IMR-90 (cell line): Measurements from ENCODE around the gene MAP7. TPM values are rescaled to one million over a fixed set of nuclear protein-coding genes. Genes with fewer than 3 reads are reported as not detected.
"Not testable (repeated sequence)": the region's sequence is repeated elsewhere in the genome, so short reads cannot be mapped to it uniquely, and the experiment has no call there.

Experiments used
- ATAC-seq: fragments of 200-7000 bp; cut with Tn5 transposase; 2 replicates; pipeline ENCODE4 v1.9.1; 2020; ENCODE audit warnings: low read depth, mild to moderate bottlenecking, moderate library complexity
- BruUV-seq: library from RNA; stranded (reverse); fragments of 400-500 nt; replicated peaks from 2 replicates; lab custom pipeline; 2021; lab: Mats Ljungman, UMichigan
- CTCF ChIA-PET: fragments of 300-600 bp; formaldehyde crosslinking; extraction: SDS; loops from one replicate; lab custom pipeline; 2021; ENCODE audit warnings: antibody characterized with exemption; lab: Yijun Ruan, JAX
- POLR2A ChIA-PET: fragments of 300-600 bp; sonication (Branson Sonifier 250); formaldehyde crosslinking; loops from one replicate; lab custom pipeline; 2022; ENCODE audit warnings: antibody characterized with exemption; ENCODE audit not compliant: unreplicated experiment; lab: Charles Lee
- DNase-seq: peaks from one replicate; pipeline ENCODE4 v3.0.0; 2013
- H2AFZ ChIP-seq: replicated peaks from 2 replicates; pipeline ENCODE3; 2013; ENCODE audit warnings: low read length, mild to moderate bottlenecking; ENCODE audit not compliant: poor library complexity
- H2AK5ac ChIP-seq: 2 replicates; pipeline ENCODE4 v1.6.1; 2013; ENCODE audit warnings: low read depth, low read length, inconsistent platforms
- H2AK9ac ChIP-seq: replicated peaks from 2 replicates; pipeline ENCODE3; 2013; ENCODE audit warnings: mild to moderate bottlenecking, low read depth, low read length, moderate library complexity; ENCODE audit not compliant: poor library complexity
- H2BK120ac ChIP-seq: 2 replicates; pipeline ENCODE4 v1.6.1; 2013; ENCODE audit warnings: low read depth, low read length, inconsistent platforms
- H2BK15ac ChIP-seq: 3 replicates; pipeline ENCODE4 v1.6.1; 2013; ENCODE audit warnings: low read depth, low read length, inconsistent platforms
- H2BK20ac ChIP-seq: 2 replicates; pipeline ENCODE4 v1.6.1; 2013; ENCODE audit warnings: low read depth, mild to moderate bottlenecking, inconsistent platforms, low read length, moderate library complexity
- H2BK5ac ChIP-seq: 2 replicates; pipeline ENCODE4 v1.6.1; 2013; ENCODE audit warnings: mild to moderate bottlenecking, low read depth, low read length, inconsistent platforms; ENCODE audit not compliant: poor library complexity, severe bottlenecking
- H3K14ac ChIP-seq: replicated peaks from 2 replicates; pipeline ENCODE4 v1.6.1; 2013; ENCODE audit warnings: low read depth, low read length, inconsistent platforms
- H3K18ac ChIP-seq: 2 replicates; pipeline ENCODE4 v1.6.1; 2013; ENCODE audit warnings: low read depth, low read length, control low read depth
- H3K23ac ChIP-seq: 2 replicates; pipeline ENCODE4 v1.6.1; 2013; ENCODE audit warnings: low read depth, low read length, inconsistent platforms
- H3K27ac ChIP-seq: 2 replicates; pipeline ENCODE4 v1.5.1; 2013; ENCODE audit warnings: mild to moderate bottlenecking, control low read depth, low read length; ENCODE audit not compliant: insufficient read depth
- H3K27me3 ChIP-seq: 2 replicates; pipeline ENCODE4 v1.6.1; 2013; ENCODE audit warnings: low read length; ENCODE audit not compliant: control insufficient read depth, insufficient read depth
- H3K36me3 ChIP-seq: 2 replicates; pipeline ENCODE4 v1.6.1; 2013; ENCODE audit warnings: low read length, mixed read lengths; ENCODE audit not compliant: control insufficient read depth, insufficient read depth
- H3K4ac ChIP-seq: 2 replicates; pipeline ENCODE4 v1.6.1; 2013; ENCODE audit warnings: low read depth, low read length, inconsistent platforms
- H3K4me1 ChIP-seq: 2 replicates; pipeline ENCODE4 v1.6.1; 2013; ENCODE audit warnings: low read length, mixed read lengths; ENCODE audit not compliant: control insufficient read depth, insufficient read depth
- H3K4me2 ChIP-seq: 2 replicates; pipeline ENCODE4 v1.6.1; 2013; ENCODE audit warnings: low read depth, mild to moderate bottlenecking, control low read depth, low read length, moderate library complexity
- H3K4me3 ChIP-seq: 2 replicates; pipeline ENCODE4 v1.5.1; 2013; ENCODE audit warnings: low read depth, mild to moderate bottlenecking, control low read depth, low read length, moderate library complexity; ENCODE audit not compliant: insufficient read depth
- H3K56ac ChIP-seq: 2 replicates; pipeline ENCODE4 v1.6.1; 2013; ENCODE audit warnings: low read length, inconsistent platforms; ENCODE audit not compliant: insufficient read depth; ENCODE audit errors: extremely low read depth
- H3K79me1 ChIP-seq, 2 experiments: 2 replicates each; pipeline ENCODE4 v1.6.1; 2013; ENCODE audit warnings: low read length in 2 of 2, inconsistent platforms in 1 of 2, low read depth in 1 of 2
- H3K9ac ChIP-seq: 2 replicates; pipeline ENCODE4 v1.6.1; 2013; ENCODE audit warnings: low read depth, low read length, control low read depth
- H3K9me1 ChIP-seq: 2 replicates; pipeline ENCODE4 v1.6.1; 2013; ENCODE audit warnings: low read length, inconsistent platforms; ENCODE audit not compliant: insufficient read depth
- H3K9me3 ChIP-seq: 2 replicates; pipeline ENCODE4 v1.6.1; 2013; ENCODE audit warnings: low read length; ENCODE audit not compliant: control insufficient read depth, insufficient read depth
- H4K20me1 ChIP-seq: 2 replicates; pipeline ENCODE4 v1.6.1; 2013; ENCODE audit warnings: low read length, inconsistent platforms; ENCODE audit not compliant: insufficient read depth
- H4K5ac ChIP-seq: 2 replicates; pipeline ENCODE4 v1.6.1; 2013; ENCODE audit warnings: mild to moderate bottlenecking, low read depth, low read length, control low read depth
- H4K8ac ChIP-seq, 2 experiments: 2 replicates each; pipeline ENCODE4 v1.6.1; 2013; ENCODE audit warnings: low read depth in 2 of 2, low read length in 2 of 2, control low read depth in 1 of 2, inconsistent platforms in 1 of 2
- H4K91ac ChIP-seq: 2 replicates; pipeline ENCODE4 v1.6.1; 2013; ENCODE audit warnings: low read depth, low read length, inconsistent platforms; ENCODE audit not compliant: insufficient read depth
- BHLHE40 ChIP-seq: fragments of 150-350 bp; IDR thresholded peaks from 2 replicates; pipeline ENCODE4 v1.6.1; 2016; ENCODE audit warnings: mild to moderate bottlenecking, low read depth, low read length
- CEBPB ChIP-seq: IDR thresholded peaks from 2 replicates; pipeline ENCODE4 v1.6.1; 2012; ENCODE audit warnings: low read depth, low read length, improper control_type of control experiment
- CHD1 ChIP-seq: IDR thresholded peaks from 2 replicates; pipeline ENCODE4 v1.6.1; 2012; ENCODE audit warnings: low read depth, low read length, improper control_type of control experiment
- CTCF ChIP-seq: conservative IDR thresholded peaks from 2 replicates; pipeline ENCODE4 v1.5.1; 2012; ENCODE audit warnings: mild to moderate bottlenecking, low read depth, low read length, improper control_type of control experiment
- FOS ChIP-seq: fragments of 150-350 bp; IDR thresholded peaks from 2 replicates; pipeline ENCODE4 v1.6.1; 2016; ENCODE audit warnings: low read depth, low read length
- MXI1 ChIP-seq: IDR thresholded peaks from 2 replicates; pipeline ENCODE4 v1.6.1; 2012; ENCODE audit warnings: low read depth, mild to moderate bottlenecking, low read length, moderate library complexity, borderline replicate concordance
- RFX5 ChIP-seq: IDR thresholded peaks from 2 replicates; pipeline ENCODE4 v1.8.0; 2012; ENCODE audit warnings: low read depth, mild to moderate bottlenecking, low read length, moderate library complexity
- WGBS, 2 experiments: methylation state at CpG; one replicate each; pipeline versions ENCODE4 v1.1.5 to v1.1.7; 2013; ENCODE audit warnings: missing lambda C conversion rate in 2 of 2; ENCODE audit not compliant: insufficient read length in 1 of 2; ENCODE audit errors: extremely low coverage in 2 of 2; 5-methylcytosine and 5-hydroxymethylcytosine counted together
- dilution Hi-C: fragments of 300-500 bp; cut with HindIII; formaldehyde crosslinking; loops from one replicate; pipeline ENCODE4 v1.14.3; 2018; ENCODE audit warnings: low sequenced_read_pairs; ENCODE audit not compliant: unreplicated experiment
- in situ Hi-C: fragments of 300-500 bp; cut with MboI; formaldehyde crosslinking; loops from 3 replicates; pipeline ENCODE4 v1.14.3; 2019; ENCODE audit warnings: low sequenced_read_pairs, inconsistent platforms, mixed read lengths
- intact Hi-C: fragments of 100-400 bp; cut with micrococcal nuclease; formaldehyde crosslinking; loops from 2 replicates; pipeline ENCODE4 v1.10.0; 2022
- polyA plus RNA-seq, 3 experiments: library from polyadenylated mRNA; depleted of rRNA; stranded (reverse); fragments of >200 nt; gene quantifications; 2 replicates each; pipeline ENCODE4 v1.2.3, GENCODE V29; 2012; ENCODE audit warnings: low replicate concordance in 1 of 3
- total RNA-seq: library from RNA; depleted of rRNA; stranded (reverse); fragments of >200 nt; gene quantifications from 2 replicates; pipeline ENCODE4 v1.2.3, GENCODE V29; 2012

Gene MAP7
- total and polyA plus RNA-seq, 2 of the 4 experiments (the other 2 are of a cell fraction): 0.19 to 0.36 TPM

- DNase-seq (no peak), ATAC-seq (no peak)
- in situ Hi-C loops (no loop called here), intact Hi-C loops (no loop called here), dilution Hi-C loops (no loop called here)
- no peak overlapping the region for H2AFZ ChIP-seq
- no peaks in the 10 kb centered on the region for H3K9me1 ChIP-seq
- no peak overlapping the region for H3K4ac ChIP-seq
- TF ChIP-seq MXI1: no peak
- TF ChIP-seq RFX5: no peak
- TF ChIP-seq CHD1: no peak
- TF ChIP-seq CTCF: no peak
- no peak for TF ChIP-seq FOS
- no peak for TF ChIP-seq CEBPB
- TF ChIP-seq BHLHE40: no peak
- H4K8ac ChIP-seq: no peak overlapping the region
- H3K79me1 ChIP-seq: no peaks in the 10 kb centered on the region
- no peak overlapping the region for H2BK20ac ChIP-seq
- no peak overlapping the region for H3K18ac ChIP-seq
- H4K5ac ChIP-seq: no peak overlapping the region
- H2BK120ac ChIP-seq: no peak overlapping the region
- peaks cover 11% of the 10 kb centered on the region for H3K27me3 ChIP-seq
- no peak overlapping the region for H4K91ac ChIP-seq
- BruUV-seq: no TSS peak
- no peak overlapping the region for H3K23ac ChIP-seq
- no peaks in the 10 kb centered on the region for H4K20me1 ChIP-seq
- no peak overlapping the region for H2BK5ac ChIP-seq
- H2AK9ac ChIP-seq: no peak overlapping the region
- no peak overlapping the region for H3K56ac ChIP-seq
- H3K4me2 ChIP-seq: no peak overlapping the region
- H3K9ac ChIP-seq: no peak overlapping the region
- H3K27ac ChIP-seq: no peak overlapping the region
- CTCF ChIA-PET: interaction anchor here (0.7 kb wide), 1 partner anchor 12 kb away, joined by 3 read pairs; no protein-coding TSS in a partner anchor
- no peaks in the 10 kb centered on the region for H3K9me3 ChIP-seq
- no peaks in the 10 kb centered on the region; the same call in 1 of the 2 replicates for H3K4me1 ChIP-seq
- H3K4me3 ChIP-seq: no peak overlapping the region
- H2AK5ac ChIP-seq: no peak overlapping the region
- no peak overlapping the region for H3K14ac ChIP-seq
- no peak overlapping the region for H2BK15ac ChIP-seq
- WGBS, 2 experiments: no CpG with 5 or more reads among the region's 2 CpGs
- POLR2A ChIA-PET: no interaction called here
- H3K36me3 ChIP-seq: no peaks in the 10 kb centered on the region
Observed at GRCh38 chr6:136435101-136435500, 115.1 kb downstream of the MAP7 start.

- H3K56ac ChIP-seq, H3K23ac ChIP-seq, H3K4me2 ChIP-seq, H3K36me3 ChIP-seq, H3K4me3 ChIP-seq, H2AFZ ChIP-seq, H2BK20ac ChIP-seq, H3K9me1 ChIP-seq, H3K18ac ChIP-seq, H4K8ac ChIP-seq, H2AK5ac ChIP-seq, H4K5ac ChIP-seq, H2BK15ac ChIP-seq, H3K4me1 ChIP-seq, H2BK120ac ChIP-seq, POLR2A ChIA-PET, H3K27ac ChIP-seq, H4K20me1 ChIP-seq, dilution Hi-C loops, H3K4ac ChIP-seq, H3K9me3 ChIP-seq, DNase-seq, H3K14ac ChIP-seq, H4K91ac ChIP-seq, H2BK5ac ChIP-seq, ATAC-seq, in situ Hi-C loops, intact Hi-C loops, H3K9ac ChIP-seq, H3K79me1 ChIP-seq, H2AK9ac ChIP-seq, CTCF ChIA-PET, BruUV-seq: not testable (repeated sequence)
- peaks cover 23% of the 10 kb centered on the region for H3K27me3 ChIP-seq
- no CpG with 5 or more reads among the region's 5 CpGs for WGBS, 2 experiments
Observed at GRCh38 chr6:136431306-136431705, 118.9 kb downstream of the MAP7 start.
